Measurements from ENCODE around the gene ADRA2B. TPM values are rescaled to one million over a fixed set of nuclear protein-coding genes. Genes with fewer than 3 reads are reported as not detected.
A peak's percentile ranks its signal among the peaks of the same experiment; 100 is the strongest.

ADRA2B gene
- total RNA-seq, 4 donors from 2014 or later: 1.3 to 4.9 (median 2.1) TPM

DNA sequence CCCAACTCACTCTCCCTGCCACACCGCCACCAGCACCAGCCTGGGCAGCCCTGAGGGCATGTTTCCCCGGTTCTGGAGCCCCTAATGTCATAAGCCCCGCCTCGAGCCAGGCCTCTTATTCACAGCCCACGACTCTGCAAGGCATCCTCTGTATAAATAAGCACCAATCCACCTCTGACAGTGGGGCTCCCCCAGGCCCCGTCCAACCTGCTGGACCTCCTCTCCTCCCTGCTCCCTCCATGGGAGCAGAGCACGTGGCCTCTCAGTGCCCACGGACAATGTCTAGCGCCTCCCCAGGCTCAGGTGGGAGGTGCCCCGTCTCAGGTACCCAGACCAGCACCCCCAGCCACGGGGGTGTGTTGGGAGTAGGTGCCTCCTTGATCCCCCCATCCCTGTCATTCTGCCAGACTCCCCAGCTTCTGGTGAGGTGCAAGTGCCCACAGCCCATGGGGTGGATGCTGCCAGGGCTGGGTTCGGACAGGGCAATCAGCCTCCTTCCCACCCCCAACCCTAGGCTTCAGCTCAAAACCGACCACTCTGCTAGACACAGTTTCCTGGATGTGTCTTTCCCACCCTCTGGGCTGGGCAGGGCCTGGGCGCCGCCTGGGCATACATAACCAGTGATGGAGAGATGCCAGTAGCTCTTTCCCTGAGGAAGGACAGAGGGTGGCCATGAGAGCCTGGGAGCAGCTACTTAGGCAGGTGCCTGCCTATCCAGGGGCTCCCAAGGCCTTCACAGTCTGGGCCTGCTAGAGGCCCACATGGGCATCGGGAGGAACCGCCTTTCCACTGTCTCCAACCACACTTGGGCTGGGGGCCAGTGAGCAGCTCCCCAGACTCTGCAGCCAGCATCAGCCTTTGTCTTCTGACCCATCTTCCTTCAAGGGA is 1.6 kb upstream of the ADRA2B start:
- H3K27me3 ChIP-seq: peaks cover 93% of the 10 kb centered on the region
- TF ChIP-seq POLR2AphosphoS5 (IDR thresholded peaks at IDR 0.05) (no peak), EP300 (IDR thresholded peaks at IDR 0.05) (no peak), POLR2A (IDR thresholded peaks at IDR 0.05) (no peak)
- TF ChIP-seq, protein P1, sequence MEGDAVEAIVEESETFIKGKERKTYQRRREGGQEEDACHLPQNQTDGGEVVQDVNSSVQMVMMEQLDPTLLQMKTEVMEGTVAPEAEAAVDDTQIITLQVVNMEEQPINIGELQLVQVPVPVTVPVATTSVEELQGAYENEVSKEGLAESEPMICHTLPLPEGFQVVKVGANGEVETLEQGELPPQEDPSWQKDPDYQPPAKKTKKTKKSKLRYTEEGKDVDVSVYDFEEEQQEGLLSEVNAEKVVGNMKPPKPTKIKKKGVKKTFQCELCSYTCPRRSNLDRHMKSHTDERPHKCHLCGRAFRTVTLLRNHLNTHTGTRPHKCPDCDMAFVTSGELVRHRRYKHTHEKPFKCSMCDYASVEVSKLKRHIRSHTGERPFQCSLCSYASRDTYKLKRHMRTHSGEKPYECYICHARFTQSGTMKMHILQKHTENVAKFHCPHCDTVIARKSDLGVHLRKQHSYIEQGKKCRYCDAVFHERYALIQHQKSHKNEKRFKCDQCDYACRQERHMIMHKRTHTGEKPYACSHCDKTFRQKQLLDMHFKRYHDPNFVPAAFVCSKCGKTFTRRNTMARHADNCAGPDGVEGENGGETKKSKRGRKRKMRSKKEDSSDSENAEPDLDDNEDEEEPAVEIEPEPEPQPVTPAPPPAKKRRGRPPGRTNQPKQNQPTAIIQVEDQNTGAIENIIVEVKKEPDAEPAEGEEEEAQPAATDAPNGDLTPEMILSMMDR (IDR thresholded peaks at IDR 0.05): no peak
- H3K4me3 ChIP-seq: no peak overlapping the region
- ATAC-seq: no peak
- H3K36me3 ChIP-seq: no peaks in the 10 kb centered on the region
- H3K27ac ChIP-seq: no peak overlapping the region
- H3K9me3 ChIP-seq: no peaks in the 10 kb centered on the region
- H3K4me1 ChIP-seq: peaks cover 0 to 21% (median 10%) of the 10 kb centered on the region in 3 donors
- WGBS, 2 donors (ENCODE audit: low coverage in 1 of 2): 30 to 100% methylated on average over 1 to 2 of the region's 17 CpGs

DNA sequence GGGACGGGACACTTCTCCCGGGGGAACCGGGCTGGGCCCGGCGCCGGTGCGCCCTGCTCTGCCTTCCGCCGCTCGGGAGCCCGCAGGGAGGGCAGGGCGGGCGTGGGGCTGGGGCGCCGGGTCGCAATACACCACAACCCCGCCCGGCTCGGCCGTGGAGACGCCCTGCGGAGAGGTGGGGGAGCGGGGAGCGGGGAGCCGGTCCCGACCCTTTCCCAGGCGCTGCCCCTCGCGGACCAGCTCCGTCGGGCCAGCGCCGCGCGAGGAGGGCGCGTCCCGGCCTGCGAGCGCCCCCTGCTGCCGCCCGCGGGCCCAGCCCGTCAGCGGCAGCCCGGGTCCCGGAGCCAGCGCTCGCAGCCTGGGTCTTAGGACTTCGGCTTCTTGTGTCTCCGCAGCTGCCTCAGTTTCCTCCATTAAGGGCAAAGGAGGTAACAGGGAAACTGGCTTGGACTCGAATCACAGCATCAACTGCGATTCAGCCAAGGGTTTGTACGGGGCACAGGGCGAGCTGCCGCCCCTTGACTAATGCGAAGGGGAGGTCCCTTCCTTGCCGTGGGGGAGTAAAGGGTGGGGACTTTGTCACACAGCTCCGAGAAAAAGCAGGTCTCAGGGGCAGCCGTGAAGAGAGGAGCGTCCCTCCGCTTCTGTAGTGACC is 635 bp upstream of the ADRA2B start:
- ATAC-seq: peak; percentile 83
- no peak for TF ChIP-seq POLR2AphosphoS5 (IDR thresholded peaks at IDR 0.05)
- TF ChIP-seq, protein P1 (IDR thresholded peaks at IDR 0.05): peak in 3 of 4 experiments; percentile 81 to 92 (median 90)
- H3K36me3 ChIP-seq: no peaks in the 10 kb centered on the region
- peak overlapping the region in 3 of 4 donors; percentile 12 to 73 (median 18) for H3K27ac ChIP-seq
- no peaks in the 10 kb centered on the region for H3K9me3 ChIP-seq
- H3K27me3 ChIP-seq: peaks cover 84% of the 10 kb centered on the region
- H3K4me1 ChIP-seq: peaks cover 0 to 21% (median 10%) of the 10 kb centered on the region in 3 donors
- WGBS, 2 donors (ENCODE audit: low coverage in 1 of 2): 9% methylated on average over 10 of the region's 62 CpGs; no CpG with 5 or more reads in 1 of the 2 donors
- H3K4me3 ChIP-seq: peak overlapping the region; percentile 20 to 59

- no peaks in the 10 kb centered on the region for H3K9me3 ChIP-seq
- H3K4me3 ChIP-seq: peak overlapping the region; percentile 20 to 59
- H3K4me1 ChIP-seq: peaks cover 0 to 21% (median 10%) of the 10 kb centered on the region in 3 donors
- WGBS, 2 donors (ENCODE audit: low coverage in 1 of 2): 11 to 37% methylated on average over 3 to 6 of the region's 77 CpGs
- peaks cover 72% of the 10 kb centered on the region for H3K27me3 ChIP-seq
- no peak for TF ChIP-seq EP300 (IDR thresholded peaks at IDR 0.05)
- TF ChIP-seq, protein P1 (IDR thresholded peaks at IDR 0.05): no peak
- no peak for TF ChIP-seq POLR2AphosphoS5 (IDR thresholded peaks at IDR 0.05)
- no peak for TF ChIP-seq POLR2A (IDR thresholded peaks at IDR 0.05)
- ATAC-seq: no peak
- H3K27ac ChIP-seq: peak overlapping the region in 3 of 4 donors; percentile 12 to 73 (median 18)
- no peaks in the 10 kb centered on the region for H3K36me3 ChIP-seq
Observed at GRCh38 chr2:96115631-96116423, 544 bp downstream of the ADRA2B start.

DNA sequence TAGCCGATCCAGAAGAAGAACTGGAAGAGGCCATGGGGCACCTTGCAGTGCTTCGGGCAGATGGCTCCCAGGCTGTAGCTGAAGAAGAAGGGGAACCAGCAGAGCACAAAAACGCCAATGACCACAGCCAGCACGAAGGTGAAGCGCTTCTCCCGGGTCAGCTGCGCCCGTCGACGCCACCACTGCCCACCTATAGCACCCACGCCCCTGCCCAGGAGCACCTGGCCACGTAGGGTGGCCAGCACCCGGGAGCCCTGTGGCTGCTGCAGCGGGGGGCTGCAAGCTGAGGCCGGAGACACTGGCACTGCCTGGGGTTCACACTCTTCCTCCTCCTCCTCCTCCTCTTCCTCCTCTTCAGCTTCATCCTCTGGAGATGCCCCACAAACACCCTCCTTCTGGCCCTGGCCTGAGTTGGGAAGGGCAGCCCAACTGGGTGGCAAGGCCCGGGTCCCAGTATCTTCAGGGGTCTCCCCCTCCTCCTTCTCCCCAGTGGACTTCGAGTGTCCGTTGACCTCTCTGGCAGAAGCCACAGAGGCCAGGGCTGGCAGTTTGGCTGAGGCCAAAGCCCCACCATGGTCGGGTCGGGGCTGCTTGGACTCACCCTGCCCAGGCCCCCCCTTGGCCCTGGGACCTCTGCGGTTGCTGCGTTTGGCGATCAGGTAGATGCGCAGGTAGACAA is 1.3 kb downstream of the ADRA2B start:
- Histone ChIP-seq H3K27me3 (peaks cover 67% of the 10 kb centered on the region), H3K4me3 (peak overlapping the region in 1 of 2 donors; percentile 59)
- ATAC-seq: no peak

More for the DNA sequence above, 1.3 kb downstream of the ADRA2B start:
- Histone ChIP-seq H3K9me3 (no peaks in the 10 kb centered on the region), H3K36me3 (no peaks in the 10 kb centered on the region), H3K27ac (peak overlapping the region in 1 of 4 donors; percentile 52), H3K4me1 (peaks cover 0 to 21% (median 10%) of the 10 kb centered on the region in 3 donors)
- no peak for TF ChIP-seq EP300 (IDR thresholded peaks at IDR 0.05)
- no peak for TF ChIP-seq POLR2AphosphoS5 (IDR thresholded peaks at IDR 0.05)
- no peak for TF ChIP-seq POLR2A (IDR thresholded peaks at IDR 0.05)
- TF ChIP-seq, protein P1 (IDR thresholded peaks at IDR 0.05): no peak
- WGBS, 2 donors (ENCODE audit: low coverage in 1 of 2): 60 to 100% methylated on average over 1 of the region's 24 CpGs

Data from gastroesophageal sphincter (tissue), 4 donors.